ENCODE measurements around the gene NME7. TPM values are rescaled to one million over a fixed set of nuclear protein-coding genes. Genes with fewer than 3 reads are reported as not detected.

NME7 gene
- total and polyA plus RNA-seq, 4 donors, result 7.8 to 26.5 (median 9.4) TPM

- no peaks in the 10 kb centered on the region for H3K9me3 ChIP-seq (ENCODE audit: control insufficient read depth in 4 of 4, low read length in 3 of 4)
- no peak overlapping the region for H3K27ac ChIP-seq (ENCODE audit: low read depth in 1 of 2, low read length in 2 of 2)
- H3K36me3 ChIP-seq (ENCODE audit: control insufficient read depth in 4 of 4, insufficient read depth in 3 of 4, low read depth in 1 of 4, low read length in 3 of 4), result no peaks in the 10 kb centered on the region
- no peak for TF ChIP-seq MAX (IDR thresholded peaks at IDR 0.05)
- no peak overlapping the region for H3K4me3 ChIP-seq (ENCODE audit: low read depth in 1 of 3, low read length in 3 of 3)
- H3K9ac ChIP-seq (ENCODE audit: low read depth in 1 of 2, low read length in 2 of 2), result no peak overlapping the region
- no peak for DNase-seq (ENCODE audit: low spot score)
- H3K4me1 ChIP-seq (ENCODE audit: control insufficient read depth in 4 of 4, insufficient read depth in 4 of 4, low read length in 3 of 4), result no peaks in the 10 kb centered on the region
- no peaks in the 10 kb centered on the region for H3K27me3 ChIP-seq (ENCODE audit: control insufficient read depth in 4 of 4, insufficient read depth in 4 of 4, low read length in 3 of 4)
These were observed 155.5 kb downstream of the NME7 start for GRCh38 chr1:169212088-169212487.

GRCh38 chr1:169207797-169208520 lies 159.6 kb downstream of the NME7 start:
- Histone ChIP-seq H3K27ac (ENCODE audit: low read depth in 1 of 2, low read length in 2 of 2) (no peak overlapping the region), H3K9ac (ENCODE audit: low read depth in 1 of 2, low read length in 2 of 2) (no peak overlapping the region), H3K4me3 (ENCODE audit: low read depth in 1 of 3, low read length in 3 of 3) (no peak overlapping the region), H3K27me3 (ENCODE audit: control insufficient read depth in 4 of 4, insufficient read depth in 4 of 4, low read length in 3 of 4) (no peaks in the 10 kb centered on the region), H3K4me1 (ENCODE audit: control insufficient read depth in 4 of 4, insufficient read depth in 4 of 4, low read length in 3 of 4) (no peaks in the 10 kb centered on the region), H3K9me3 (ENCODE audit: control insufficient read depth in 4 of 4, low read length in 3 of 4) (no peaks in the 10 kb centered on the region), H3K36me3 (ENCODE audit: control insufficient read depth in 4 of 4, insufficient read depth in 3 of 4, low read depth in 1 of 4, low read length in 3 of 4) (no peaks in the 10 kb centered on the region)
- 97% methylated on average over 1 of the region's 1 CpG for WGBS
- no peak for DNase-seq (ENCODE audit: low spot score)
- no peak for TF ChIP-seq EGR1 (IDR thresholded peaks at IDR 0.05; ENCODE audit: low read depth in 2 of 2)
- TF ChIP-seq MAX (IDR thresholded peaks at IDR 0.05), result no peak
- TF ChIP-seq HNF4A (conservative IDR thresholded peaks at IDR 0.05), result no peak
- TF ChIP-seq JUND (IDR thresholded peaks at IDR 0.05), result no peak
- no peak for TF ChIP-seq GABPA (IDR thresholded peaks at IDR 0.05 in 1 of 2, conservative IDR thresholded peaks at IDR 0.05 in 1 of 2)
- TF ChIP-seq FOXA2 (IDR thresholded peaks at IDR 0.05), result no peak
- no peak for TF ChIP-seq RAD21 (IDR thresholded peaks at IDR 0.05)
- TF ChIP-seq TAF1 (conservative IDR thresholded peaks at IDR 0.05), result no peak
- TF ChIP-seq FOXA1 (IDR thresholded peaks at IDR 0.05), result no peak
- no peak for TF ChIP-seq HNF4G (IDR thresholded peaks at IDR 0.05)
- TF ChIP-seq, protein P1, sequence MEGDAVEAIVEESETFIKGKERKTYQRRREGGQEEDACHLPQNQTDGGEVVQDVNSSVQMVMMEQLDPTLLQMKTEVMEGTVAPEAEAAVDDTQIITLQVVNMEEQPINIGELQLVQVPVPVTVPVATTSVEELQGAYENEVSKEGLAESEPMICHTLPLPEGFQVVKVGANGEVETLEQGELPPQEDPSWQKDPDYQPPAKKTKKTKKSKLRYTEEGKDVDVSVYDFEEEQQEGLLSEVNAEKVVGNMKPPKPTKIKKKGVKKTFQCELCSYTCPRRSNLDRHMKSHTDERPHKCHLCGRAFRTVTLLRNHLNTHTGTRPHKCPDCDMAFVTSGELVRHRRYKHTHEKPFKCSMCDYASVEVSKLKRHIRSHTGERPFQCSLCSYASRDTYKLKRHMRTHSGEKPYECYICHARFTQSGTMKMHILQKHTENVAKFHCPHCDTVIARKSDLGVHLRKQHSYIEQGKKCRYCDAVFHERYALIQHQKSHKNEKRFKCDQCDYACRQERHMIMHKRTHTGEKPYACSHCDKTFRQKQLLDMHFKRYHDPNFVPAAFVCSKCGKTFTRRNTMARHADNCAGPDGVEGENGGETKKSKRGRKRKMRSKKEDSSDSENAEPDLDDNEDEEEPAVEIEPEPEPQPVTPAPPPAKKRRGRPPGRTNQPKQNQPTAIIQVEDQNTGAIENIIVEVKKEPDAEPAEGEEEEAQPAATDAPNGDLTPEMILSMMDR (IDR thresholded peaks at IDR 0.05; ENCODE audit: low read depth, low read length, missing input control), result no peak
- TF ChIP-seq NR2F2 (IDR thresholded peaks at IDR 0.05), result no peak

GRCh38 chr1:169204157-169204556 lies 163.4 kb downstream of the NME7 start:
- no peak overlapping the region for H3K4me3 ChIP-seq (ENCODE audit: low read depth in 1 of 3, low read length in 3 of 3)
- no peak overlapping the region for H3K27ac ChIP-seq (ENCODE audit: low read depth in 1 of 2, low read length in 2 of 2)
- H3K9me3 ChIP-seq (ENCODE audit: control insufficient read depth in 4 of 4, low read length in 3 of 4), result no peaks in the 10 kb centered on the region
- H3K9ac ChIP-seq (ENCODE audit: low read depth in 1 of 2, low read length in 2 of 2), result no peak overlapping the region
- no peak for DNase-seq (ENCODE audit: low spot score)
- no peaks in the 10 kb centered on the region for H3K27me3 ChIP-seq (ENCODE audit: control insufficient read depth in 4 of 4, insufficient read depth in 4 of 4, low read length in 3 of 4)
- no peaks in the 10 kb centered on the region for H3K4me1 ChIP-seq (ENCODE audit: control insufficient read depth in 4 of 4, insufficient read depth in 4 of 4, low read length in 3 of 4)
- no peaks in the 10 kb centered on the region for H3K36me3 ChIP-seq (ENCODE audit: control insufficient read depth in 4 of 4, insufficient read depth in 3 of 4, low read depth in 1 of 4, low read length in 3 of 4)
- TF ChIP-seq YY1 (IDR thresholded peaks at IDR 0.05) (no peak), JUND (IDR thresholded peaks at IDR 0.05) (no peak), ZBTB33 (IDR thresholded peaks at IDR 0.05) (no peak), MAX (IDR thresholded peaks at IDR 0.05) (no peak), RAD21 (IDR thresholded peaks at IDR 0.05) (no peak), HNF4A (conservative IDR thresholded peaks at IDR 0.05) (no peak), HNF4G (IDR thresholded peaks at IDR 0.05) (no peak), FOXA2 (IDR thresholded peaks at IDR 0.05) (no peak), EGR1 (IDR thresholded peaks at IDR 0.05; ENCODE audit: low read depth in 2 of 2) (no peak), RXRA (IDR thresholded peaks at IDR 0.05) (no peak), GABPA (IDR thresholded peaks at IDR 0.05 in 1 of 2, conservative IDR thresholded peaks at IDR 0.05 in 1 of 2) (no peak), REST (IDR thresholded peaks at IDR 0.05) (no peak)
- TF ChIP-seq, protein P1 (IDR thresholded peaks at IDR 0.05; ENCODE audit: low read depth, low read length, missing input control), result no peak

Measured in liver (tissue), 9 donors.